H4 (cell line): ENCODE data around the gene CPZ. TPM values are rescaled to one million over a fixed set of nuclear protein-coding genes. Genes with fewer than 3 reads are reported as not detected.
"Not testable (repeated sequence)": the region's sequence is repeated elsewhere in the genome, so short reads cannot be mapped to it uniquely, and the experiment has no call there.

Experiments
- DNase-seq: peaks from one replicate; pipeline ENCODE4 v3.0.0-alpha.2; 2015; ENCODE audit warnings: low spot score
- total RNA-seq: library from RNA; depleted of rRNA; stranded (reverse); fragments of >200 nt; shearing (Covaris generic); gene quantifications from 2 replicates; pipeline ENCODE4 v1.2.3, GENCODE V29; 2014

Gene CPZ
- total RNA-seq, 1 experiment from 2014 or later = 1.6 TPM

- DNase-seq = not testable (repeated sequence)
Measured at GRCh38 chr4:8635897-8636554, 43.5 kb downstream of the CPZ start.

GRCh38 chr4:8637456-8637984 lies 45.0 kb downstream of the CPZ start:
- no peak for DNase-seq

GRCh38 chr4:8639021-8639420 lies 46.5 kb downstream of the CPZ start:
- no peak for DNase-seq

- DNase-seq = no peak
Measured at GRCh38 chr4:8639777-8640720, 47.5 kb downstream of the CPZ start.

GRCh38 chr4:8640816-8641215 lies 48.3 kb downstream of the CPZ start:
- DNase-seq = no peak

- DNase-seq = no peak
Measured at GRCh38 chr4:8641256-8641655, 48.7 kb downstream of the CPZ start.

- DNase-seq = no peak
Measured at GRCh38 chr4:8641931-8642650, 49.5 kb downstream of the CPZ start.

- no peak for DNase-seq
Measured at GRCh38 chr4:8642651-8643321, 50.2 kb downstream of the CPZ start.

- no peak for DNase-seq
Measured at GRCh38 chr4:8643441-8643840, 50.9 kb downstream of the CPZ start.

- no peak for DNase-seq
Measured at GRCh38 chr4:8643986-8644385, 51.4 kb downstream of the CPZ start.

GRCh38 chr4:8644461-8644891 lies 51.9 kb downstream of the CPZ start:
- no peak for DNase-seq

- DNase-seq = no peak
Measured at GRCh38 chr4:8644966-8645752, 52.6 kb downstream of the CPZ start.

GRCh38 chr4:8645753-8646124 lies 53.2 kb downstream of the CPZ start:
- DNase-seq = no peak

- DNase-seq = no peak
Measured at GRCh38 chr4:8646296-8647093, 53.9 kb downstream of the CPZ start.

- no peak for DNase-seq
Measured at GRCh38 chr4:8647094-8647570, 54.6 kb downstream of the CPZ start.

GRCh38 chr4:8647626-8648025 lies 55.1 kb downstream of the CPZ start:
- no peak for DNase-seq

- DNase-seq = no peak
Measured at GRCh38 chr4:8648296-8648695, 55.7 kb downstream of the CPZ start.

GRCh38 chr4:8648816-8649630 lies 56.5 kb downstream of the CPZ start:
- DNase-seq = no peak
